Bone marrow (tissue), 2 donors: ENCODE data around the gene MYOCD.

ENCODE experiments used
- DNase-seq, 2 donors: peaks; one replicate each; lab custom pipeline; 2025; lab: John Stamatoyannopoulos, UW

Gene MYOCD

DNA sequence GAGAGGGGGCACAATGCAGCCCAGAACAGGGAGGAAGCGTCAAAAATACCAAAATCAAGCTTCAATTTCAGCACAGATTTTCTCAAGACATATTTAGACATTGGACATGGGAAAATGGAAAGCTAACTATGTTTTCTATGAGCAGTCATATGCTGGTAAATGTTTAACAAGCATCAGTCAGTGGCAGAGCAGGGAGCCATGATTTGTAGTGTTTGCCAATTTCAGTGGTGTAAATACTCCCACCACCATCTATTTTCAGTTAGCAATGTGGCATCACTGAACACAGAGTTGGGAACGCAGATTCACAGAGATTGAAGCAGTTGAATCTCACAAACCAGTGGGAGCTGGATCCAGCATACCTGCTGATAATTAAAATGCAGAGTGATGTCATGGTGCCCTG is 24.6 kb upstream of the MYOCD start:
- DNase-seq = no peak

DNA sequence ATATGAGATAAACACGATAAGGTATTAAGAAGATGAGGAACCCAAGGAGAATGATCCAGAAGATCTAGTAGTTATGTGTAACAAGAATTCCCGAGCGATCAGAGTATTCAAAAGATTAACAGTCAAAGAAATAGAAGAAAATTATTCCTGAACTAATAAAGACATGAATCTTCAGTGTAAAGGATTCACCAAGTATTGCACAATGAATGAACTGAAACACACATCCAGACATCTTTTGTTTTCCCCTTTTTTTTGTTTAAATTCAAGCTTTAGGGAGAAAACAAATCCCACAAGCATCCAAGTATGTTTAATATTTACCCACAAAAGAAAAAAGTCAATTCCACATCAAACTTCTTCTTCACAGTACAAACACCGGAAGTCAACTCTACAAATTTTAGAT is 23.7 kb upstream of the MYOCD start:
- DNase-seq = no peak

DNA sequence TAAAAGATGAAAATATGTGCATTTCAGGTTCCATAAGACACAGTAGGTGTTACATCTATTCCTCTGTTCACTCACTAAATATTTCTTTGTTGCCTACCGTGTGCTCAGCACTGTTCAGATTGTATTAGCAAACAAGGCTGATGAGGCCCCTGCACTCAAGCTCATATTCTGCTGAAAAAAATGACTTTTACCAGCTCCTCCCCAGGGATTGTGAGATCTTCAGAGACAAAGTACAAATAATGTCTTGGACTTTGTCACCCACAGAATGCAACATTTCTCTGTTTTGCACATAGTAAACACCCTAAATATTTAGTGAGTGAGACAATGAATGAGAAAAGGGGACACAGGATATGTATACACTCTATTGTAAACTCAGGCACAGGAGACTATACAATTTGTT is 21.9 kb upstream of the MYOCD start:
- DNase-seq = no peak

DNA sequence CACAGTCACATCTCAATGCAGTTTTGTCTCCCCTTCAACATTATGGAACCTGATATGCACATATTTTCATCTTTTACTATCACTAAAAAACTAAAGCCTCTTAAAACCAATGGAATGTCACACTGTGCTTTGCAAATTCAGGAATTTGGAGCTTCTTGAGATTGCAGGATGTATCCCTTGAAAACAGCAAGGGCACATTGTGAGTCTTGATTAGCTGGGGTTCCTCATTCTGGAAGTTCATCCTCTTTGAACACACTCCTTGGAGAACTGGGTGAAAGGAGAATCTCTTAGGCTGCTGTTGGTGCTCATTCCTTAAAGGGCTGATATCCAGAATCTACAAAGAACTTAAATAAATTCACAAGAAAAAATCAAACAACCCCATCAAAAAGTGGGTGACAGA is 21.1 kb upstream of the MYOCD start:
- DNase-seq = no peak

DNA sequence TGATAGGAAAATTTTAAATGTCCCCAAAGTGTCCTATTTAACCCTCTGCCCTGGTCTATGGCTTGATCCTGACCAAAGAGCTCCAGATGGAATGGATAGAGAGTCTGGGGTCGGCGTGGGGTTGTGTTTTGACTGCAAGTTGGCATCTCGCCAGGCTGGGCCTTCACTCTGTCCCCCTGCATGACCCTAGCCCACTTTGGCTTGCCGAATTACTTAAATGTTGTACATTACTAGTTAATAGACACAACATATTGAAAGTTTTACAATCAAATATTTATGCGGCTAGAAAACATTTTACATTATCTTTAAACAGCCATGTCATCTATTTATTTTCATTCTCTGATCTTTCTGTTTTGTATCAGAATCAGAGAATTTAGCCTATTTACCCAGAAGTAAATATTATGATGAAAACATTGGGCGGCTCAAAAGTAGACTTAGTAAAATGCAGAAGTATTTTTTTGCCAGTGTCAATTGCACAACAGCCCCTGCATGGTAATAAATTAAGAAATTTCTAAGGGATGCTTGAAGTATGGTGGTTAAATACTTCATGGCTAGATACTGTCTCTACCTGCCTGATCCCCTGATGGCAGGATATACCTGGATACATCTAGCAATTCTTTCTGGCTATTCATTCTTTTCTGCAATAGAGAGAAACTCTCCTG is 18.8 kb upstream of the MYOCD start:
- no peak for DNase-seq

DNA sequence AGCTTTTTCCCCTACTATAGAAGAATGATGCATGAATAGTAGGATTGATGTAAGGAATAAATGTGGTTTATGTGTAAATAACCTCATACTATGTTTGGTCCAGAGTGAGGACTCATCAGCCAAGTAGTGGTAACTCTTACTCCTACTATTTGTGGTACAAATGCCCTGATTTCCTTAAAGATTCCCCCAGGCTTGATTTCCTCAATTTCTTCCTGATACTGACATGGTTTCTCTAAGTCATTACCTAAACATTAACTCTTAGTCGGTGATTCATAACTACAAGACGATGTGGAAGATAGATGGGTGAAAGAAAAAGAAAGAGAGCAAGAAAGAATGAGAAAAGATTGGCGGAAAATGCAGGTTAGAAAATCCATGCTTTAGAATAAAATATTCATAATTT is 17.2 kb upstream of the MYOCD start:
- DNase-seq = no peak

DNA sequence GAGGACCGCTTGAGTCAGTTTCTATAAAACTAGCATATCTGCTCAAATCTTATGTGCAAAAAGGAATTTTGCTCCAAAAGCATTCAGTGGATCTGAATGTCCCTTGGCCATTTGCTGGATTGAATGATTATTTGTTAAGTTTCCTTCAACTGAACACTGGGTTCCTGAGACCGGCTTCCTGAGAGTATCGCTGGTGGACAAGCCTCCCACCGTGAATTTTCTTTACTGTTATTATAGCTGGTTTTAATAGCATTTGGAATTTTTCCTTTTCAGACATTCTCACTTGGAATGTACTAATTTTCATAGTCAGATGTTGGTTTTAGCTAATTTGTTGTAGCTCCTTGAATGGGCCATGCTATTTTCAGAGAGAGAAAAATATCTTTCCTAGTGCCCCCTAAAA is 9.8 kb upstream of the MYOCD start:
- DNase-seq = no peak

DNA sequence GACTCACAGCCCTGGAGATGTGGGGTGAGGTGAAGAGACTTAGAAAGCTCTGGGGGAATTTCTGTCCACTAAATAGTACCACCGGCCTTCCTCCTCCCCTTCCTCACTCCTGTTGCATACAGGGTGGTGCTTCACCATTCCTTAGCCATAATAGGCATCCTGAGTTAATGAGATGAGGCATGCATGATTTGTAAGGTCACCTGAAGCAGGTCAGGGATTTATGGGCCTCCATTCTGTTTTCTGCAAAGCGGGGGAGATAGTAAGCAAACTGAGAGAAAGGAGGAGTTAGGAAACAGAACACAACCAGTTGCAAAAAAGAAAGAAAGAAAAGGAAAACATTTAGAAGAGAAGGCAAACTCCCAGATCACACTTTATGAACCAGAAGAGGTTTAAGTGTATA is 9.3 kb upstream of the MYOCD start:
- DNase-seq = no peak

DNA sequence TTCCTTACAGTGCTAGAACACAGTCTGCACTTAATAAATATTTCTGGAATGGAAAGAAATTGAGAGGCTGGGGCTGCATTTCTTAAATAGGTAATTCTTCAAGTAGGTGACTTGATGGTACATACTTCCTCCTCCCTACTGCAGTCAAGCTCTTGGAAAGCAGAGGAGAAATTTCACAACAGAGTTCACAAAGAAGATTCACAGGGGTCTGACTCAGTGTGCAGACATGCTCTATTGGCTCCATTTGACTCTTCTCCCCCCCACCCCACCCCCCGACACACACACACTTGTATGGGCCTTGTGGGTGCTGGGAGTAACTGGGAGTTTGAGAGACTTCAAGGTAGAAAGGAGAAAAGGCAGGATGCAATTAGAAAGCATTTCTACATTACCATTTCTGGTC is 6.2 kb upstream of the MYOCD start:
- DNase-seq = no peak

DNA sequence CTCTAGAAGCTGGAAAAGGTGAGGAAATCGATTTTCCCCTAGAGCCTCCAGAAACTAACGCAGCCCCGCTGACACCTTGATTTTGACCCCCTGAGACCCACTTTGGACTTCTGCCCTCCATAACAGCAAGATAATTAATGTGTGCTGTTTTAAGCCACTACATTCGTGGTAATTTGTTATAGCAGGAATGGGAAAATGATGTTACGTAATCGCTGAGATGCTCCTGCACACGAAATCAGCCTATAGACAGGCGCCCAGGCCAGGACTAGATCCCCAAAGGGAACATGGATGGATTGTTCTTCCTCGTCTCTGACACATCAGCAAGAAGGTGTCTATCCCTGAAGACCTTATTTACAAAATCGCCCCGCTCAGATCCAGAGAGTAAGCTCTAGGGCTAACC is 1.4 kb upstream of the MYOCD start:
- no peak for DNase-seq

DNA sequence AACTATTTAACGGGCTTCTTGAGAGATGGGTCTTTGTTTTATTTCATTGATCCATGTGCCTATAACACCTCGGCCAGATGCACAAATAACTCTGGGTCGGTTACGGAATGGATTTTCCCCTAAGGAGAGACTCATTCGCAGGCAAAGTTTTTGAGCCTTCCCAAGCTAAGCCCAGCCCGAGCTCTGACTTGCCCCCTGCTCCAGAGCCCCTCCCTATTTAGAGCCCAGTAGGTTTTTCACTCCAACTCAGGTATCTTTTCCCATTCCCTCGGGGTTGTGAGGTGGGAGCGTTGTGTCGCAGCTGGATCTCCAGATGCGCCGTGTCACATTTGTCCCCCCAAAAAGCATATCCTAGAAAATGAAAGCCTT is 812 bp upstream of the MYOCD start:
- DNase-seq = no peak

DNA sequence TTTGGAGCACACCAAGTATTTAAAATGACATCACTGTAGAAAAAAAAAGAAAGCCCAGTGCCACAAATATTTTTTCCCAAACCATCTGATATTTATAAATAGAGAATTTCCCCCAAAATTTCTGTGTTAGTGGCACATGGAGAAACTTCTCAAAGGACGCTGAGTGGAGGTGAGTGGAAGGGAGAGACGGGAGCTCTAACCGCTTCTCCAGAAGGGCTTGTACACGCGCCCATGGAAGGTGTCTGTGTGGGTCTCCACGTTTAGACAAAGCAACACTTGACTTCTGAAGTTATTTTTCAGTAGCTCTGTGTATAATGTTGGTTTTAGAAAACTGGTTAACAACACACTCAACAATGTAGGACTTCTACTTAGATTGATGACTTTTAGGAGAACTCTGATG is 1.0 kb downstream of the MYOCD start:
- DNase-seq = no peak

DNA sequence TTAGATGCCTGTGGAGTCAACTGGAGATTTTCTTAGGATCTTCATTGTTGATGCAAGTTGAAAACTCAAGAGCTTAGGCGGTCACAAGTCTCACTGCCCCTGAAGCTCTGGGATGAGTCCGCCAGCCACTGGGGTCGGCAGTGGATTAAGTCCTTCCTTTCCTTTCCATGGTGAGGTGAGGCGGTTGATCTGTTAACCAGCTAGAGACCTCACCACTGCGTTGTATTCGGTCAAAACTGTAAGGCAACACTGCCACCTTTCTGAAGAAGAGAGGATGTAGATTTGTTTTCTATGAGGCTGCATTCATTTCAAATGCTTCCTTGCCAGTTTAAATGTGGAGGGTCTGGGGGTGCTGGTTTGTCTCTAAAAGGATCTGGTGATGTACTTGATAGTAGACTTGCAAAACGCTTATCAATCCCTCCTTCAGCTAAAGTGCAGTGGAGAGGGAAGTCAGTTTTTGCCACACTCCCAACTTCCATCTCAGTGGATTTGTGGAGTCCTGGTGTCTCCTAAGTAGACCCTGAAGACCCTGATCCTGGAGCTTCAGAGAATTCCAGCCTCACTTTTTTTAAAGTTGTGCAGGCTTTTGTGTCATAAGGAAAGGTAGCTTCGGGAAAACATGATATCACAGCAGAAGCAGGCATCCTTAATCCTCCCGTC is 1.7 kb downstream of the MYOCD start:
- peak in 1 of 2 donors; percentile 2 for DNase-seq

DNA sequence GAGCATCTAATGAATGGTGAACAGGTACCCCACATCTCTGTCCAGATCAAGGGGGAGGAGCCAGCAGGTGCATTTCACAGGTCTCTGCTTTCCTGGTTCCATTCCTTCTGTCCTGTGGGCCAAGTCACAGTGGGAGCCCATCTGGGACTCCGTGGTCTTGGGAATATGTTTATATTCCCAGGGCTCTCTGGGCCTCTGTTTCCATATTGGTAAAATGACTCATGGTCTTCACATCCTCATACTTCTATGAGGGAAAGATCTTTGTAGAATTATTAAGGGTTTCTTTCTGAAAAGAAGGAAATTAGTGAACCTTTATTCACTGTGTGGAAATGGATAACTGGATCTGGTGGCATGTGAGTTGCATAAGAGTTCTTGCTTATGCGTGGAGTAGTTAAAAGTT is 6.2 kb downstream of the MYOCD start:
- no peak for DNase-seq

DNA sequence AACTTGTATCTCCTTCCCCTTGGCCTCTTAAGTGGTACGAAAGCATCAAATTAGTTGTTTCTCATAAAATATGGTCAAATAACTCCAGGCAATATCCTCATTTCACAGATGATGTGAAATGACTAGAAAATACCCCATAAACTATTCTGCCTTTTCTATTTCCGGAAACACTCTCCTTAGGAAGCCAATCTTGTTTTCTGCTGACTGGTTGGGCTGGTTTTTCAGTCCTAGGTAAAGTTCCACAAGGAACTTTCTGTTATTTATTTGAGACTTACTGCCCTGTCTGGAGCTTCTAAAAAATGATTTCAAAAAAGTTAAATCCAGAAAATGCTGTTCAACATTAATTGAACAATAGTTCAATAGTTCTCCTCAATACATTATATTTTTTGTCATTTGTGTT is 7.3 kb downstream of the MYOCD start:
- DNase-seq = no peak

DNA sequence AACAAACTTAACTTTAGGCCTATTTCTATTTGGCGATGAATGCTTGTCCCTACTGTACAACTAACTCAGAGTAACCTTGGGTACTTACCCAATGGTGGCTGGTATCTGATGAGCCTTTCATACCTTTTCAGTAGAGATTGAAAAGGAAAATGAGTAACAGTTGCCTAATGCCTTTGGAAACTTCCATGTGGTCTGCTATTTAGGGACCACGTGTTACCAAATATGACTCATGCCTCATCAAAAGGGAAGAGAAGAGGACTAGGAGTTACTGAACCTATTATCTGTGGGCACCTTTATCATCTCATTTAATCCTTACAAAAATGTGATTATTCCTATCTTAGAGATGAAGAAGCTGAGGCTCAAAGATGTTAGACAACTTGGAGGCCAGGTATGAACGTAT is 8.1 kb downstream of the MYOCD start:
- DNase-seq = no peak

DNA sequence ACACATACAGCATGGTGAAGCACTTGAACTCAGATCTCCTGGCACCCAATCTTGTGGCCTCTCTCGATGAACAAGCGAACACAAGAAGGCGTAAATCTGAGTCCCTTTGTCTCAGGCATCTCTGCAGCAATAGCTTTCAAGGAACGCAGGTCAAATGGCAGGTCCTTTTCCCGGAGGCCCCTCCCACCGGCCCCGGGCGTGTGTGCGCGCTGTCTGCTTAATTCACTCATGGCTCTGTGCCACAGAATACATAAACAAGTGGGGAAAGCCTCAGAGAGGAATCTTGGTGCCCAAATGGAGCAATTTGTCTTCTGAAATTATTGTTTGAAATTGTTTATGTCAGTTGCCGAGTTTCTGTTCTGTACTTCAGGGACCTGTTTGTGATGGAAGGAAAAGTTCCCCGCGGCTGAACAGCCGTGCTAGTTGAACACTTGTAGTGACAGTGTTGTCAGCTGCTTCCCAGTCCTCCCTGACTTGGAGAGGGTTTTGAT is 14.8 kb downstream of the MYOCD start:
- DNase-seq = no peak

DNA sequence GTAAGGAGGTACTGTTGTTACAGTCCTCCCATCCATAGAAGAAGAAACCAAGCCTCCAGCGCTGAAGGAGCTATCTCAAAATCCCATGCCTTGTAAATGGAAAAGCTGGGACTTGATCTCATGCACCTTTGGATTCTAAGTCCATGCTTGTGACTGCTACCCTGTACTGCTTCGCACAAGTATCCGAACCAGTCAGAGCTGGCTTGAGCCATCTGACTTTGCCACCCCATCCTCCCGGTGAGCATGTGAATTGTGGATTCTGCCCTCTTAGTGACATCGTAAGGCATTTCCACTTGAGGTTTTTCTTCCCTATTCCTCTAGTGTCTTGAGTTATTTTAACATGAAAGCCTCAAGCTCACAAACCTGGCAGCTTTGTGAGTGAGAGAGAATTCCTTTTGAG is 15.3 kb downstream of the MYOCD start:
- DNase-seq = no peak

DNA sequence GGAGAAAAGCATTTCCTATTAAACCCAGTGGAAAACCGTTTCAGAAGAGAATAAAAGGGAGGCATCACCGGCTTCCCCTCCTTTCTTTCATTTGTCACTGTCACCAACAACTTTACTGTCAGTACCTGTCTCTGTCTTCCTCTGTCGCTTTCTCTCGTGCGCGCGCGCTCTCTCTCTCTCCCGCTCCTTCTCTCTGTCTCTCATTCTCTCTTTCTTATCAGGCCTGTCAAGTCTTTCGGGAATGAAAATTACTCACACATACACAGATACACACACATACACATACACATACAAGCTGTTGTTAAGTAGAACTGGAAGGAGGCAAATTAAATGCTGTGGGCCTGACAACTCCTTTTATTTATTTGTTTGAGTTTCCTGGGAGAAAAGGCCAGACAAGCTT is 17.6 kb downstream of the MYOCD start:
- DNase-seq = no peak

DNA sequence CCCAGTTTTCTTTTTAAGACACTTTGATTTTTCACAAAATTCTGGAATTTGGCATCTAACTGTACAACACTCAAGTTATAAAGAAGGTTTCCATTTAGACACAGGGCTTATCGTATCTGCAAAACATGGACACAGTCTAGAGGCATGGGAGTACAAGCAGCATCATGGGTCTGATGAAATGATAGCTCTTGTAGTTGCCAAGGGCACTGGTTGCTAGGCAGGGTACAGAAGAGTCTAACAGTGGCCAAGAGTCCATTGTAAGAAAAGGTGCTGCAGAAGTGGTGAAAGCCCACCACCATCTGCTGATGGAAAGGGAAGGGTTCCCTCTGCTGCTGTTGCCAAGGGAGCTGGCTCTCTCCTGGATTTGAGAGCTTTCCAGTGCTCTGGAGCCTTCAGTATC is 20.8 kb downstream of the MYOCD start:
- no peak for DNase-seq

DNA sequence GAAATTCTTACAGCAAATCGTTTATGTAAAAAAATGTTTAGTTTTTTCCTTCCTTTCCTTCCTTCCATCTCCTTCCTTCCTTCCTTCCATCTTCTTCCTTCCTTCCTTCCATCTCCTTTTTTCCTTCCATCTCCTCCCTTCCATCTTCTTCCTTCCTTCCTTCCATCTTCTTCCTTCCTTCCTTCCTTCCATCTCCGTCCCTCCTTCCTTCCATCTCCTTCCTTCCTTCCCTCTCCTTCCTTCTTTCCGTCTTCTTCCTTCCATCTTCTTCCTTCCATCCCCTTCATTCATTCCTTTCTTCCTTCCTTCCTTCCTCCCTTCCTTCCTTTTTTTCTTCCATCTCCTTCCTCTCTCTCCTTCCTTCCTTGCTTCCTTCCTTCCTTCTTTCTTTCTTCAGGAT is 22.7 kb downstream of the MYOCD start:
- DNase-seq = no peak

DNA sequence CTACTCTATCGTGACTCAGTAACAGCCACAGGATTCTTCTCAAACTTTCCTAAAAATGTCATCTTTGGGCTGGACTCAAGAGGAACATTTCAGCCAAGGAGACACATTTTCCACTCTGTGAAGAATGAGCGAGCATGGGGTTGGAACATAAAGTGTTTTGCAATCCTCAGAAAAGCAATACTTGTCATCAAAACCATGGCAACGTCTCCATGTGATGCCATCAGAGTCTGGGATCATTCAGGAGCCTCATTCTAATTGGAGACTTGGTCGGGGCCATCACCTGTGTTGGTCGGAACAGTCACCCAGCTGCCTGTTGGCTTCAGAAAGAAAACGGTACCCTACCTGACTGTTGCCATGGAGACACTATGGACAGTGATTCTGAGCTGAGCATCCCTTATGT is 25.5 kb downstream of the MYOCD start:
- DNase-seq = no peak

DNA sequence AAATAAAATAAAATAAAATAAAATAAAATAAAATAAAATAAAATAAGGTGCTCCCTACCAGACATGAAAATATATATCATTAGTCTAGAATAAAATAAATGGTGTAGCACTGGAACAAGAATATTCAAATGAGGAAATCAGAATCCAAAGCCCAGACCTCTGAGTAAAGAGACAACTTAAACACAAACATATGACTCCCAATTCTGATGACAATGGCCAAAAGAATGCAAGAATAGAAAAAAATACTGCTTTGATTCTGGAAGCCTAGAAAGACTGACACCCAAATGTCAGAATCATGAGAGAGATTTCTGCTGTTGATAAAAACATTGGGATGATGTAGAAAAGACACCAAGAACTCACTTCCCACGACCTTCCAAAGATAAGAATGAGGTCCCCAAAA is 27.9 kb downstream of the MYOCD start:
- DNase-seq = no peak

DNA sequence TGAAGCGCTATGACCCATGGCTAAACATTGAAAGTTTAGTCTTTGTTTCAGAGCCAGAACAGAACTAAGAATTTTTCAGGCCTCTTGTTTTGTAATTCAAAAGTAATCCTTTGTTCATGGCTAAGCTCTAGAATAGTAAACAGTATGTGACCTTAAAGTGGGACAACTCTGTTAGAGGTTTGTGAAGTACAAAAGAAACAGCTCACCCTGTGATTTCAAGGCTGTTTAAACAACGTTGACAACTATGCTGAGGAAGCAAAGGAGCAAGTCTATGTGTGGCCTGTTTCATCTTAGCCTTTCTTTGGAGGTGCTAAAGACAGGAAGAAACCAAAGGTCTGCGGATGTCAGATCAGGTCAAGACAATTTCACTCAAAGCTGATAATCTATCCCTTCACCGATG is 40.4 kb downstream of the MYOCD start:
- DNase-seq = no peak
